HUES6 (cell line): ENCODE measurements around the gene PRR23E.

Source experiments
- H3K27ac ChIP-seq: 2 replicates; pipeline ENCODE4 v1.7.0; 2013; ENCODE audit warnings: low read depth, mild to moderate bottlenecking, low read length, inconsistent platforms
- H3K27me3 ChIP-seq: 2 replicates; pipeline ENCODE4 v1.6.1; 2013; ENCODE audit warnings: low read length; ENCODE audit not compliant: control insufficient read depth, insufficient read depth
- H3K36me3 ChIP-seq: 2 replicates; pipeline ENCODE4 v1.6.1; 2013; ENCODE audit warnings: low read length; ENCODE audit not compliant: control insufficient read depth, insufficient read depth
- H3K4me1 ChIP-seq: 2 replicates; pipeline ENCODE4 v1.6.1; 2013; ENCODE audit warnings: low read length; ENCODE audit not compliant: control insufficient read depth, insufficient read depth
- H3K4me3 ChIP-seq: 2 replicates; pipeline ENCODE4 v1.5.1; 2013; ENCODE audit warnings: low read depth, low read length
- H3K9ac ChIP-seq: one replicate; pipeline ENCODE4 v1.6.1; 2013; ENCODE audit warnings: mild to moderate bottlenecking, low read length
- H3K9me3 ChIP-seq: 2 replicates; pipeline ENCODE4 v1.6.1; 2013; ENCODE audit warnings: low read depth, low read length; ENCODE audit not compliant: control insufficient read depth, insufficient read depth

The PRR23E gene

DNA sequence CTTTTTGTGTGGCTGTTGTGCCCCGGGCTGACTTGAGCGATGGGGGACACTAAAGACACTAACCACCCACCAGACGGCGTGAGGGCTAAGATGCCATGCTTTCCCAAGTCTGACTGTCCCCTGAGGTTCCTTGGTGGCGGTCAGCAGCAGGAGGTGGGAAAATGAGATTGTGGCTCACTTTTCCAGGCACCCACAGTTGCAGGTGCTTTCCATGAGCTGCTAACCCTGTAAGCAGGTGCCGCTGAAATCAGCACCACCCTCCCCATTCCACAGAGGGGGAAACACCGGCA is 17.7 kb downstream of the PRR23E start:
- H3K9ac ChIP-seq = no peak overlapping the region
- no peaks in the 10 kb centered on the region for H3K9me3 ChIP-seq
- H3K27ac ChIP-seq = no peak overlapping the region
- H3K36me3 ChIP-seq = no peaks in the 10 kb centered on the region
- H3K4me1 ChIP-seq = peaks cover 20% of the 10 kb centered on the region; the same call in 1 of the 2 replicates
- H3K4me3 ChIP-seq = no peak overlapping the region
- H3K27me3 ChIP-seq = peaks cover 12% of the 10 kb centered on the region; the same call in 1 of the 2 replicates

DNA sequence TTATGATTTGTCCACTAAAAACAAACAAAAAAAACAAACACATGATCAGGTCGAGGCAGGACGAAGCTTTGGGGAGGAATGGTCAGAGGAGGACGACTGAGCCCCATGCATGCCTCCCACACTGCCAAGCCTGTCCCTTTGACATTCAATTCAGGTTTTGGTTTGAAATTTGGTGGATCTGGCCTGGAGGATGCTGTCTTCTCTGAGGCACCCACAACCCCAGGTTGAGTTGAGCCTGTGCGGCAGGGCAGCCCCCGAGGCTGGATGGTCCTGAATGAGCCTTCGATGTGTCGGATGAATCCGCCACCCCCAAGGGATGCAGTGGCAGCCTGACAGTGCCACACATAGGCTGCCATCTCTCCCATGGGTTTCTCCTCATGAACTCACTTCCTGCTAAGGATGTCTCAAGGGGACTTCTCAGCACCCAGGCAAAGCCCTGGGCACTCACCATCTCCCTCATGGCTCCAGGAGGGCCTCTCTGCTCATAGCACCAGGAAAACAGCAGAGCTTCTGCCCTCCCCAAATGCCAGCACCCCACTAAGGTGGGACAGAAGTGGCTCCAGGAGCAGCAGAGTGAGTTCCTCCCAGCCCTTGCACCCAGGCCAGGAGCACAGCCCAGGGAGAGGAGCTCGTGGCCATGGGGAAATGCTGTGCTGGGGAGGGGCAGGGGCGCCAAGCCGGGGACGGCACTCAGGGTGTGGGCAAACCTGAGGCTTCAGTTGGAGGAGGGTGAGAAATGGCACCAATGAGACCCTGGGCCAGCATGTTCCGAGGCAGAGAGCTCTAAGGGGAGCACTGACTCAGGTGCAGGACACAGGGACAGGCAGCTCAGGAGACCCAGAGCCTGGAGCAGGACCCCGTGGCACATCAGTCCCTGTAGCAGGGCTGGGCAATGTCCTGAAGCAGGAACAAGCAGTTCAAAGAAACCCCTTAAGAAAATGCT is 18.5 kb downstream of the PRR23E start:
- no peak overlapping the region for H3K27ac ChIP-seq
- H3K9me3 ChIP-seq = no peaks in the 10 kb centered on the region
- H3K27me3 ChIP-seq = peaks cover 12% of the 10 kb centered on the region; the same call in 1 of the 2 replicates
- H3K36me3 ChIP-seq = no peaks in the 10 kb centered on the region
- H3K9ac ChIP-seq = no peak overlapping the region
- H3K4me3 ChIP-seq = no peak overlapping the region
- H3K4me1 ChIP-seq = peaks cover 20% of the 10 kb centered on the region; the same call in 1 of the 2 replicates

- no peak overlapping the region for H3K9ac ChIP-seq
- no peaks in the 10 kb centered on the region for H3K36me3 ChIP-seq
- H3K4me3 ChIP-seq = no peak overlapping the region
- H3K27me3 ChIP-seq = peaks cover 12% of the 10 kb centered on the region; the same call in 1 of the 2 replicates
- H3K27ac ChIP-seq = no peak overlapping the region
- peaks cover 20% of the 10 kb centered on the region; the same call in 1 of the 2 replicates for H3K4me1 ChIP-seq
- no peaks in the 10 kb centered on the region for H3K9me3 ChIP-seq
Measured at GRCh38 chr3:127212231-127212630, 19.3 kb downstream of the PRR23E start.

DNA sequence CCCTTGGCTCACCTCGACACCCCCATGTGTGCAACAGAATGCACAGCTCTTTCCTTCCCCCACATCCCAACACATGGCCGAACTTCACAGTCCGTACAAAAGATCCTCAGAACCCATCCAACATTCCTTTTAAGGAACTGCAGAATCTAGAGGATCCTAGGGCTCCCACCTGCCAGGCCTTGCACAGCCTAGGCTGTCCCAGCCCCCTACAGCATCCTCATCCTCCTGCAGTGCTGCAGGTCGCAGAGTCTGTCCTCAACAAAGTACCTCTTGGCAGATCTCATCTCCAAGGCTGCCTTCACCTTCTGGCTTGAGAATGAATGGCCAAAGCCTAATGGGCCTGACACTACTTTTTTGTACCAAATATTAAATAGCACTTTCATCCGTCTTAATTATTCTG is 19.8 kb downstream of the PRR23E start:
- Histone ChIP-seq H3K36me3 (no peaks in the 10 kb centered on the region), H3K9ac (no peak overlapping the region), H3K27ac (no peak overlapping the region), H3K9me3 (no peaks in the 10 kb centered on the region), H3K4me3 (no peak overlapping the region), H3K27me3 (peaks cover 12% of the 10 kb centered on the region; the same call in 1 of the 2 replicates), H3K4me1 (peaks cover 20% of the 10 kb centered on the region; the same call in 1 of the 2 replicates)

- H3K9ac ChIP-seq = no peak overlapping the region
- H3K27me3 ChIP-seq = peaks cover 12% of the 10 kb centered on the region; the same call in 1 of the 2 replicates
- no peaks in the 10 kb centered on the region for H3K36me3 ChIP-seq
- no peak overlapping the region for H3K27ac ChIP-seq
- no peak overlapping the region for H3K4me3 ChIP-seq
- no peaks in the 10 kb centered on the region for H3K9me3 ChIP-seq
- peaks cover 20% of the 10 kb centered on the region; the same call in 1 of the 2 replicates for H3K4me1 ChIP-seq
Measured at GRCh38 chr3:127213381-127213918, 20.5 kb downstream of the PRR23E start.

GRCh38 chr3:127214975-127215374 is 22.0 kb downstream of the PRR23E start:
- Histone ChIP-seq H3K36me3 (no peaks in the 10 kb centered on the region), H3K9ac (no peak overlapping the region), H3K9me3 (no peaks in the 10 kb centered on the region), H3K27me3 (peaks cover 12% of the 10 kb centered on the region; the same call in 1 of the 2 replicates), H3K4me1 (peaks cover 5% of the 10 kb centered on the region; the same call in 1 of the 2 replicates), H3K4me3 (no peak overlapping the region), H3K27ac (no peak overlapping the region)

GRCh38 chr3:127215714-127216414 is 22.9 kb downstream of the PRR23E start:
- no peak overlapping the region for H3K9ac ChIP-seq
- H3K4me1 ChIP-seq = no peaks in the 10 kb centered on the region; the same call in 1 of the 2 replicates
- H3K27ac ChIP-seq = no peak overlapping the region
- peaks cover 8% of the 10 kb centered on the region; the same call in 1 of the 2 replicates for H3K27me3 ChIP-seq
- no peaks in the 10 kb centered on the region for H3K36me3 ChIP-seq
- no peaks in the 10 kb centered on the region for H3K9me3 ChIP-seq
- no peak overlapping the region for H3K4me3 ChIP-seq

DNA sequence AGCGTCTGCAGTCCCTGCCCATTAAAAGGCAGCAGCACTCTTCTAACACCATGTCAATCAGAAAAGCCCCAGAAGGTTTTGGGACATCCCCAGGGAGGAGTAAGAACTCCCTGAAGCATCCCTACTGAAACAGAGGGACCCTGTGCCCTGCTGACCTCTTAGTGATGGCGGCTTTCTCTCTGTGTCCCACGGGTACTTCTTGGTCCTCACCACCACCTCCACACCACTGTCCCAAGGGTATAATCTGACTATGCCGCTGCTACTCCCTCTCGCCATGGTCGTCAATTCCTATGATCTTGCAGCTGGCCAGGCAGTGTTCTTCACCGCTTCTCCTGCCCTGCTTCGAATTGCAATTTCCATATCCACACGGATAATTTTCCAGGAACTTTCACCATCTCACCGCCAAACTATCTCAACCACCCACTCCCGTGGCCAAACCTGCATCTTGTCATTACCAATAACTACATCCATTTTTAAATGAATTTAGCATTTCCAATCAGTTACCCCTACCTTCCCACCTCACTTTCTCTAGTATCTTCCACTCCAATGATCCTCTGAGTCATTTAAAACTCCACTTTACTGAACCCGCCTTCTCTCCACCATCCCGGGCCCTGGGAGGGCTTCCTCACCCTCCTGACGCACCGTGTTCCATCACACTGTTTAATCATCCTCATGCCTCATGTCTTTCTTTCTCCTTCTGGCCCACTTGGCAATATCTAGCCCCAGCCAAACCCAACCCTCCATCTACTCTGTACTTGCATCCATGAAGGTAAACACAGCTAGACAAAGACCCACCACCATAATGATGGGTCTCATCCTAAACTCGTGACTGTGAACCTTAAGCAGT is 23.7 kb downstream of the PRR23E start:
- Histone ChIP-seq H3K27ac (no peak overlapping the region), H3K4me1 (no peaks in the 10 kb centered on the region; the same call in 1 of the 2 replicates), H3K36me3 (no peaks in the 10 kb centered on the region), H3K9me3 (no peaks in the 10 kb centered on the region), H3K9ac (no peak overlapping the region), H3K27me3 (peaks cover under 1% of the 10 kb centered on the region; the same call in 1 of the 2 replicates), H3K4me3 (no peak overlapping the region)

GRCh38 chr3:127217596-127218453 is 24.9 kb downstream of the PRR23E start:
- no peak overlapping the region for H3K27ac ChIP-seq

More at GRCh38 chr3:127217596-127218453, 24.9 kb downstream of the PRR23E start:
- Histone ChIP-seq H3K36me3 (no peaks in the 10 kb centered on the region), H3K4me1 (no peaks in the 10 kb centered on the region; the same call in 1 of the 2 replicates), H3K4me3 (no peak overlapping the region), H3K27me3 (no peaks in the 10 kb centered on the region), H3K9me3 (no peaks in the 10 kb centered on the region), H3K9ac (no peak overlapping the region)
